Liver (tissue), 9 donors: ENCODE measurements around the gene TTLL12. TPM values are rescaled to one million over a fixed set of nuclear protein-coding genes. Genes with fewer than 3 reads are reported as not detected.

ENCODE experiments used
- DNase-seq: peaks from one replicate; pipeline ENCODE4 v3.0.0-alpha.2; 2017; ENCODE audit warnings: low spot score
- H3K27ac ChIP-seq, 2 donors: one replicate each; pipeline ENCODE4 v1.7.0; 2013; ENCODE audit warnings: inconsistent platforms in 2 of 2, low read length in 2 of 2, control low read depth in 1 of 2, low read depth in 1 of 2, mild to moderate bottlenecking in 1 of 2
- H3K27me3 ChIP-seq, 4 donors: one replicate each; pipeline versions ENCODE4 v1.6.1 to v1.7.0; 2013; ENCODE audit warnings: low read length in 3 of 4, inconsistent platforms in 1 of 4, mild to moderate bottlenecking in 1 of 4, moderate library complexity in 1 of 4; ENCODE audit not compliant: control insufficient read depth in 4 of 4, insufficient read depth in 4 of 4
- H3K36me3 ChIP-seq, 4 donors: one replicate each; pipeline versions ENCODE4 v1.6.1 to v1.7.0; 2013; ENCODE audit warnings: low read length in 3 of 4, mild to moderate bottlenecking in 3 of 4, low read depth in 1 of 4, moderate library complexity in 1 of 4; ENCODE audit not compliant: control insufficient read depth in 4 of 4, insufficient read depth in 3 of 4
- H3K4me1 ChIP-seq, 4 donors: one replicate each; pipeline versions ENCODE4 v1.6.1 to v1.7.0; 2013; ENCODE audit warnings: low read length in 3 of 4, mild to moderate bottlenecking in 3 of 4, moderate library complexity in 1 of 4; ENCODE audit not compliant: control insufficient read depth in 4 of 4, insufficient read depth in 4 of 4
- H3K4me3 ChIP-seq, 3 donors: one replicate each; pipeline versions ENCODE4 v1.6.1 to v1.7.0; 2013; ENCODE audit warnings: low read length in 3 of 3, control low read depth in 1 of 3, low read depth in 1 of 3, mild to moderate bottlenecking in 1 of 3
- H3K9ac ChIP-seq, 2 donors: one replicate each; pipeline ENCODE4 v1.7.0; 2013; ENCODE audit warnings: low read length in 2 of 2, mild to moderate bottlenecking in 2 of 2, moderate library complexity in 2 of 2, control low read depth in 1 of 2, low read depth in 1 of 2
- H3K9me3 ChIP-seq, 4 donors: one replicate each; pipeline versions ENCODE4 v1.6.1 to v1.7.0; 2013; ENCODE audit warnings: low read length in 3 of 4; ENCODE audit not compliant: control insufficient read depth in 4 of 4
- EGR1 ChIP-seq, 2 donors: IDR thresholded peaks; 2 replicates each; pipeline ENCODE4 v1.6.1; 2016 to 2018; ENCODE audit warnings: antibody characterized with exemption in 2 of 2, low read depth in 2 of 2
- FOXA2 ChIP-seq: IDR thresholded peaks from 2 replicates; pipeline ENCODE4 v1.6.1; 2016; ENCODE audit warnings: antibody characterized with exemption
- GABPA ChIP-seq, 2 donors: IDR thresholded peaks in 1 of 2; conservative IDR thresholded peaks in 1 of 2; 2 replicates each; pipeline ENCODE4 v1.6.1; 2016; ENCODE audit warnings: antibody characterized with exemption in 2 of 2, mild to moderate bottlenecking in 1 of 2, moderate library complexity in 1 of 2
- HNF4A ChIP-seq, 2 donors: conservative IDR thresholded peaks; 2 replicates each; pipeline ENCODE4 v1.6.1; 2016; ENCODE audit warnings: antibody characterized with exemption in 2 of 2, mild to moderate bottlenecking in 2 of 2
- HNF4G ChIP-seq: IDR thresholded peaks from 2 replicates; pipeline ENCODE4 v1.6.1; 2016; ENCODE audit warnings: antibody characterized with exemption
- RAD21 ChIP-seq, 2 donors: IDR thresholded peaks; 2 replicates each; pipeline ENCODE4 v1.6.1; 2016; ENCODE audit warnings: antibody characterized with exemption in 2 of 2, mild to moderate bottlenecking in 2 of 2
- RXRA ChIP-seq, 2 donors: IDR thresholded peaks; 2 replicates each; pipeline ENCODE4 v1.6.1; 2017 to 2018; ENCODE audit warnings: antibody characterized with exemption in 2 of 2, mild to moderate bottlenecking in 1 of 2
- TAF1 ChIP-seq: conservative IDR thresholded peaks from 2 replicates; pipeline ENCODE4 v1.6.1; 2016; ENCODE audit warnings: antibody characterized with exemption, mild to moderate bottlenecking
- WGBS: extraction: QIAGEN DNeasy Blood & Tissue Kit; methylation state at CpG from one replicate; pipeline ENCODE4 v1.1.7; 2013; 5-methylcytosine and 5-hydroxymethylcytosine counted together
- polyA plus RNA-seq, 2 donors: library from polyadenylated mRNA; stranded (reverse) in 1 of 2; unstranded in 1 of 2; fragments of 200-250 nt in 1 of 2; fragments of >200 nt in 1 of 2; fragmentation: Nextera tagmentation in 1 of 2; extraction: Ambion mirVana in 1 of 2; gene quantifications; one replicate each; pipeline versions ENCODE4 v1.2.1 to v1.2.3, GENCODE V29; 2013 to 2015
- total RNA-seq, 2 donors: library from RNA; depleted of rRNA; stranded (reverse); fragments of >200 nt; gene quantifications; one replicate each; pipeline ENCODE4 v1.2.3, GENCODE V29; 2014
- TF ChIP-seq, protein P1 (sequence below): IDR thresholded peaks from 2 replicates; pipeline ENCODE4 v1.6.1; 2016; ENCODE audit warnings: antibody characterized with exemption
- TF ChIP-seq, protein P2 (sequence below): IDR thresholded peaks from 2 replicates; pipeline ENCODE4 v1.6.1; 2016; ENCODE audit warnings: antibody characterized with exemption
- TF ChIP-seq, protein P3 (sequence below): IDR thresholded peaks from 2 replicates; pipeline ENCODE4 v1.6.1; 2016; ENCODE audit warnings: antibody characterized with exemption, mild to moderate bottlenecking
- TF ChIP-seq, protein P4 (sequence below): IDR thresholded peaks from 2 replicates; pipeline ENCODE4 v1.6.1; 2016; ENCODE audit warnings: antibody characterized with exemption
- donor health status: healthy.
- donor health status: healthy.
- donor health status: healthy.
- donor health status: healthy.
- donor health status: healthy.

The TTLL12 gene
- total and polyA plus RNA-seq, 4 donors = 13.7 to 43.9 (median 20.5) TPM

DNA sequence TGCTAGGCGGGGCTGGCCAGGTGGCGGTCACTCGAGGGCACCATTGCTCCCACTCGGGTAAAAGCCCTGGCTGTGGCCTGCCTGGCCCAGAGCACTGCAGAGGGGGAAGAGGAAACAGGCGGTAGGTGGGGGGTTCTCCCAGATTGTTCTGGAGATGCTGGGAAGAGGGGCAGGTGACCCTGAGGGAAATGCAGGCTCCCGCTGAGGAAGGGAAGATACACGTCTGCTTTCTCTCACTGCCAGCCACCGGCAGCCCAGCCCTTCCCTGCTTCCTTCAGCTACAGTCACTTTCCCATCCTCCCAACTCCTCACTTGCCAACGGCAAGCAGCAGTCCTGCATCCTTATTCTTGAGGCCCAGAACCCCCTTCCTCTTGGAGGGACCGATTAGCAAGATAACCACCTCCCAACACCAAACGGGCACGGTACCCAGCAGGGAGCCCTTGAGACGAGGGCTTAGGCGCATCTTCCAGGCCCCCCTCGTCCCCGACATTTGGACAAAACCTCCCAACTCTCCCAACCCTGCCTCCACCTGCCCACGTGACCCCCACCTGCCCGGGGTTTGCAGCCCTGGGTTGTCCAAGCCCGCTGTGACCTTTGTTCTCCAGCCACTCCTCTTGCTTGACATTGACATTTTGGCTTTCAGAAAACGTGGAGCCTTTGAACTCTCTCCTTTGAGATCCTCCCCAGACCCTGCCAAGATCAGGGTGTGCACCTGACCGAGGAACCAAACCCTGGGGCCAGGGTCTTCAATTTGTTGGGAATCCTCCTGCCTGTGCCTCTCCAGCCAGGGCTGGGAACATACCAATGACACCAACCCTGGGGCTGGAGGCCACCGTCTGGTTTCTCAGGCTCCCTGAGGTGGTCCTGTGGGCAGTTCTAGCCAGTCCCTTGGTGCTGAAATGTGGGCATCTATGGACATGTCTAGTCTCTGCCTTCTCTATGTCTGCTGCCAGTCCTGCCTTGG, 48.8 kb upstream of the TTLL12 start:
- H3K9ac ChIP-seq = peak overlapping the region; percentile 21 to 29
- peaks cover 21 to 85% (median 50%) of the 10 kb centered on the region in 4 donors for H3K4me1 ChIP-seq
- 55% methylated on average over 22 of the region's 22 CpGs for WGBS

DNA sequence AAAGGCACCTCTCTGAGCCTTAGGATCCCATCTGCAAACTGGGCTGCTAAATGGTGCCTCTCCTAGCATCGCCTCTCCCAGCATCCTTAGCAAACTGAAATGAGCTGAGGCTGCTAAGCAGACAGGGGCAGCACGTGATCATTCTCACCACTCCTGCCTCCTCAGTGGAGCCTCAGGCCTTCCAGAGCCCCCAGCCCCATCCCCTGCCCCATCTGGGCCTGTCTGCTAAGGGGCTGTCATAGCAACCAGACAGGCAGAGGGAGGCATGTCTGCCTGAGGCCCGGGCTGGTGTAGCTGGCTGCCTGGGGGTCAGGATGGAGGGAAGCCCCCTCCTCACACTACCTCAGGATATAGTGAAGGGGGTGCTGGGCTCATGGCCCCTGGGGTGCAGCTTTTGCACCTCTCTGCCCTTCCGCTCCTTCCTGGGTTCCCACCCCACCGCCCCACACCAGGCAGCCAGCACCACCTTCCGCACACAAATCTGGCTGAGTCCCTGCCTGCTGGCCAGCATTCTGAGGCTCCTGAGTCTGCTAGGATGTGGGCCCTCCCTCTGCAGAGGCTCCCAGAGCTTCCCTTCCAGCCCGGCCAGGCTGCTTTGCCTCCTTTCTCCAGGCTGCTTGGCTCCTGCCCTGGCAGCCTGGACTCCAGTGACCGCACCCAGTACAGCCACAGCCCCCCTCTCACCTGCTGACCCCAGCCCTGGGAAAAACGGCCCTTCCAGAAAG, 47.5 kb upstream of the TTLL12 start:
- WGBS = 77% methylated on average over 9 of the region's 9 CpGs
- no peak for DNase-seq
- H3K27me3 ChIP-seq = no peaks in the 10 kb centered on the region
- H3K36me3 ChIP-seq = no peaks in the 10 kb centered on the region
- H3K9ac ChIP-seq = no peak overlapping the region
- peaks cover 21 to 80% (median 50%) of the 10 kb centered on the region in 4 donors for H3K4me1 ChIP-seq
- TF ChIP-seq EGR1 (IDR thresholded peaks at IDR 0.05; ENCODE audit: low read depth in 2 of 2) (no peak), RAD21 (IDR thresholded peaks at IDR 0.05) (no peak), GABPA (IDR thresholded peaks at IDR 0.05 in 1 of 2, conservative IDR thresholded peaks at IDR 0.05 in 1 of 2) (no peak), FOXA2 (no peak), TAF1 (no peak), RXRA (IDR thresholded peaks at IDR 0.05) (no peak)
- TF ChIP-seq, protein P1, sequence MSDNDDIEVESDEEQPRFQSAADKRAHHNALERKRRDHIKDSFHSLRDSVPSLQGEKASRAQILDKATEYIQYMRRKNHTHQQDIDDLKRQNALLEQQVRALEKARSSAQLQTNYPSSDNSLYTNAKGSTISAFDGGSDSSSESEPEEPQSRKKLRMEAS = no peak
- TF ChIP-seq, protein P2, sequence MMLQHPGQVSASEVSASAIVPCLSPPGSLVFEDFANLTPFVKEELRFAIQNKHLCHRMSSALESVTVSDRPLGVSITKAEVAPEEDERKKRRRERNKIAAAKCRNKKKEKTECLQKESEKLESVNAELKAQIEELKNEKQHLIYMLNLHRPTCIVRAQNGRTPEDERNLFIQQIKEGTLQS = no peak
- TF ChIP-seq, protein P3, sequence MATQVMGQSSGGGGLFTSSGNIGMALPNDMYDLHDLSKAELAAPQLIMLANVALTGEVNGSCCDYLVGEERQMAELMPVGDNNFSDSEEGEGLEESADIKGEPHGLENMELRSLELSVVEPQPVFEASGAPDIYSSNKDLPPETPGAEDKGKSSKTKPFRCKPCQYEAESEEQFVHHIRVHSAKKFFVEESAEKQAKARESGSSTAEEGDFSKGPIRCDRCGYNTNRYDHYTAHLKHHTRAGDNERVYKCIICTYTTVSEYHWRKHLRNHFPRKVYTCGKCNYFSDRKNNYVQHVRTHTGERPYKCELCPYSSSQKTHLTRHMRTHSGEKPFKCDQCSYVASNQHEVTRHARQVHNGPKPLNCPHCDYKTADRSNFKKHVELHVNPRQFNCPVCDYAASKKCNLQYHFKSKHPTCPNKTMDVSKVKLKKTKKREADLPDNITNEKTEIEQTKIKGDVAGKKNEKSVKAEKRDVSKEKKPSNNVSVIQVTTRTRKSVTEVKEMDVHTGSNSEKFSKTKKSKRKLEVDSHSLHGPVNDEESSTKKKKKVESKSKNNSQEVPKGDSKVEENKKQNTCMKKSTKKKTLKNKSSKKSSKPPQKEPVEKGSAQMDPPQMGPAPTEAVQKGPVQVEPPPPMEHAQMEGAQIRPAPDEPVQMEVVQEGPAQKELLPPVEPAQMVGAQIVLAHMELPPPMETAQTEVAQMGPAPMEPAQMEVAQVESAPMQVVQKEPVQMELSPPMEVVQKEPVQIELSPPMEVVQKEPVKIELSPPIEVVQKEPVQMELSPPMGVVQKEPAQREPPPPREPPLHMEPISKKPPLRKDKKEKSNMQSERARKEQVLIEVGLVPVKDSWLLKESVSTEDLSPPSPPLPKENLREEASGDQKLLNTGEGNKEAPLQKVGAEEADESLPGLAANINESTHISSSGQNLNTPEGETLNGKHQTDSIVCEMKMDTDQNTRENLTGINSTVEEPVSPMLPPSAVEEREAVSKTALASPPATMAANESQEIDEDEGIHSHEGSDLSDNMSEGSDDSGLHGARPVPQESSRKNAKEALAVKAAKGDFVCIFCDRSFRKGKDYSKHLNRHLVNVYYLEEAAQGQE = no peak
- H3K27ac ChIP-seq = peak overlapping the region; percentile 94 to 96
- no peak overlapping the region for H3K4me3 ChIP-seq
- no peaks in the 10 kb centered on the region for H3K9me3 ChIP-seq

More for the DNA sequence above, 48.8 kb upstream of the TTLL12 start:
- no peak for DNase-seq
- TF ChIP-seq, protein P4, sequence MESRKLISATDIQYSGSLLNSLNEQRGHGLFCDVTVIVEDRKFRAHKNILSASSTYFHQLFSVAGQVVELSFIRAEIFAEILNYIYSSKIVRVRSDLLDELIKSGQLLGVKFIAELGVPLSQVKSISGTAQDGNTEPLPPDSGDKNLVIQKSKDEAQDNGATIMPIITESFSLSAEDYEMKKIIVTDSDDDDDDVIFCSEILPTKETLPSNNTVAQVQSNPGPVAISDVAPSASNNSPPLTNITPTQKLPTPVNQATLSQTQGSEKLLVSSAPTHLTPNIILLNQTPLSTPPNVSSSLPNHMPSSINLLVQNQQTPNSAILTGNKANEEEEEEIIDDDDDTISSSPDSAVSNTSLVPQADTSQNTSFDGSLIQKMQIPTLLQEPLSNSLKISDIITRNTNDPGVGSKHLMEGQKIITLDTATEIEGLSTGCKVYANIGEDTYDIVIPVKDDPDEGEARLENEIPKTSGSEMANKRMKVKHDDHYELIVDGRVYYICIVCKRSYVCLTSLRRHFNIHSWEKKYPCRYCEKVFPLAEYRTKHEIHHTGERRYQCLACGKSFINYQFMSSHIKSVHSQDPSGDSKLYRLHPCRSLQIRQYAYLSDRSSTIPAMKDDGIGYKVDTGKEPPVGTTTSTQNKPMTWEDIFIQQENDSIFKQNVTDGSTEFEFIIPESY = no peak
- TF ChIP-seq GABPA (IDR thresholded peaks at IDR 0.05 in 1 of 2, conservative IDR thresholded peaks at IDR 0.05 in 1 of 2) (no peak), HNF4G (peak; percentile 43), HNF4A (conservative IDR thresholded peaks at IDR 0.05) (peak; percentile 67 to 79), RXRA (IDR thresholded peaks at IDR 0.05) (peak in 1 of 2 donors; percentile 51)
- TF ChIP-seq, protein P3 = peak; percentile 65
- TF ChIP-seq, protein P1 = peak; percentile 40
- H3K36me3 ChIP-seq = no peaks in the 10 kb centered on the region
- H3K27ac ChIP-seq = peak overlapping the region; percentile 94 to 96
- no peak overlapping the region for H3K4me3 ChIP-seq
- H3K27me3 ChIP-seq = no peaks in the 10 kb centered on the region
- no peaks in the 10 kb centered on the region for H3K9me3 ChIP-seq
